Erythroblast (primary cell): Measurements from ENCODE around the gene PPAN.

Experiments
- GATA1 ChIP-seq: IDR thresholded peaks from 2 replicates; pipeline ENCODE4 v1.6.1; 2011; ENCODE audit warnings: low read depth, mild to moderate bottlenecking, control low read depth, low read length, moderate library complexity
- POLR2A ChIP-seq: IDR thresholded peaks from 2 replicates; pipeline ENCODE4 v1.6.1; 2011; ENCODE audit warnings: mild to moderate bottlenecking, low read length

DNA sequence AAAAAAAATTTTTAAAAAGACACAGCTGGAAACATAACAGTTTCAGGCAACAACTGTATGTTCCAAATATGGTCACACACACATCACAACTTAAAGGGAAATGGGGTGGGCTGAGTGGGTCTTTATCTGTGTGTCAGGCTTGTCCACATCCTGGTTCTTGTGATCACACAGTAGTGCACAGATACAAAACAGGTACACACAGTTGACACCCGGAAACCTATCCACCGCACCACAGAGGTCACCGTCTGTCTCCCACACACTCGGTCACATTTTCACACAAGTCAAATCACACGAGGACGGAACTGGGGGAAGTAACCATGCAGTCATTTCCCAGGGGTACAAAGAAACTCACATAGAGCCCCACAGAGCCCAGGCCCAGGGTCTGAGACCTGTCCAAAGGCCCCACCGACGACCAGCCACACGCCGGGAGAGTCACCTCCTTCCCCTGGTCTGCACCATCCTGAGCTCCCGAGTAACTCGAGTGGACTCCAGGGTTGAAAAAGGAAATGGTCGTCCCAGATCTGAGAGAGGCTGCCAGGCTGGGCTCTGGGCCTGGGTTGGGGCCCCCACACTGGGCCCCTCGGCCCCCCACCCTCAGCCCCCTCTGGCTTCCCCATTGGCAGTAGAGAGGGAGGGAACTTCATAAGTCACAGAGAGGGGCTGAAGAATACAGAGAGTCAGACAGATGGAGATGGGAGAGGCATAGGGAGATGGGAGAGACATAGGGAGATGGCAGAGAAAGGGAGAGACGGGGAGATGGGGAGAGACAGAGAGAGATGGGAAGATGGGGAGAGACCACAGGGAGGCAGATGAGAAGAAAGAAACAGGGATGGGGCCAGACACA lies 1.3 kb upstream of the PPAN start:
- TF ChIP-seq POLR2A (no peak), GATA1 (no peak)
